ENCODE measurements around the gene BIRC7. TPM values are rescaled to one million over a fixed set of nuclear protein-coding genes. Genes with fewer than 3 reads are reported as not detected.

The BIRC7 gene
- total RNA-seq, 2 donors from 2014 or later: not detected

- Histone ChIP-seq H3K27me3 (no peaks in the 10 kb centered on the region), H3K9ac (ENCODE audit: low read depth in 2 of 2, low read length in 2 of 2) (no peak overlapping the region), H3K4me3 (no peak overlapping the region), H3K4me1 (no peaks in the 10 kb centered on the region), H3K36me3 (no peaks in the 10 kb centered on the region), H3K27ac (no peak overlapping the region), H3K9me3 (no peaks in the 10 kb centered on the region)
- no peak for TF ChIP-seq CTCF (IDR thresholded peaks at IDR 0.05)
- intact Hi-C loops (cut with DNase I): no loop called here
- DNase-seq: no peak
These were observed 2.7 kb upstream of the BIRC7 start for GRCh38 chr20:63233061-63233344.

GRCh38 chr20:63233924-63234323 lies 1.8 kb upstream of the BIRC7 start:
- no peaks in the 10 kb centered on the region for H3K9me3 ChIP-seq
- H3K9ac ChIP-seq (ENCODE audit: low read depth in 2 of 2, low read length in 2 of 2): no peak overlapping the region
- H3K36me3 ChIP-seq: no peaks in the 10 kb centered on the region
- H3K4me1 ChIP-seq: no peaks in the 10 kb centered on the region
- no peak overlapping the region for H3K4me3 ChIP-seq
- H3K27me3 ChIP-seq: no peaks in the 10 kb centered on the region
- no peak for TF ChIP-seq CTCF (IDR thresholded peaks at IDR 0.05)
- no peak overlapping the region for H3K27ac ChIP-seq
- DNase-seq: no peak
- intact Hi-C loops (cut with DNase I): no loop called here

- DNase-seq: no peak
- H3K27me3 ChIP-seq: no peaks in the 10 kb centered on the region
- H3K9ac ChIP-seq (ENCODE audit: low read depth in 2 of 2, low read length in 2 of 2): no peak overlapping the region
These were observed 859 bp upstream of the BIRC7 start for GRCh38 chr20:63234693-63235398.

GRCh38 chr20:63236116-63236837 lies 572 bp downstream of the BIRC7 start:
- H3K9me3 ChIP-seq: no peaks in the 10 kb centered on the region
- intact Hi-C loops (cut with DNase I): no loop called here
- H3K27ac ChIP-seq: no peak overlapping the region
- no peaks in the 10 kb centered on the region for H3K27me3 ChIP-seq
- no peak overlapping the region for H3K4me3 ChIP-seq
- no peak overlapping the region for H3K9ac ChIP-seq (ENCODE audit: low read depth in 2 of 2, low read length in 2 of 2)
- no peak for DNase-seq
- no peaks in the 10 kb centered on the region for H3K4me1 ChIP-seq
- no peaks in the 10 kb centered on the region for H3K36me3 ChIP-seq
- no peak for TF ChIP-seq CTCF (IDR thresholded peaks at IDR 0.05)

More at GRCh38 chr20:63234693-63235398, 859 bp upstream of the BIRC7 start:
- Histone ChIP-seq H3K4me3 (no peak overlapping the region), H3K27ac (no peak overlapping the region), H3K4me1 (no peaks in the 10 kb centered on the region), H3K9me3 (no peaks in the 10 kb centered on the region), H3K36me3 (no peaks in the 10 kb centered on the region)
- intact Hi-C loops (cut with DNase I): no loop called here
- TF ChIP-seq CTCF (IDR thresholded peaks at IDR 0.05): peak; percentile 28

GRCh38 chr20:63238031-63238430 lies 2.3 kb downstream of the BIRC7 start:
- H3K4me3 ChIP-seq: no peak overlapping the region
- no peak for DNase-seq
- no peaks in the 10 kb centered on the region for H3K9me3 ChIP-seq
- no peak overlapping the region for H3K27ac ChIP-seq
- no peaks in the 10 kb centered on the region for H3K27me3 ChIP-seq
- no peak overlapping the region for H3K9ac ChIP-seq (ENCODE audit: low read depth in 2 of 2, low read length in 2 of 2)
- no peaks in the 10 kb centered on the region for H3K36me3 ChIP-seq
- intact Hi-C loops (cut with DNase I): no loop called here
- H3K4me1 ChIP-seq: no peaks in the 10 kb centered on the region
- no peak for TF ChIP-seq CTCF (IDR thresholded peaks at IDR 0.05)

Data from colonic mucosa (tissue), 4 donors.